Measurements from ENCODE around the gene GATA5.

The GATA5 gene

DNA sequence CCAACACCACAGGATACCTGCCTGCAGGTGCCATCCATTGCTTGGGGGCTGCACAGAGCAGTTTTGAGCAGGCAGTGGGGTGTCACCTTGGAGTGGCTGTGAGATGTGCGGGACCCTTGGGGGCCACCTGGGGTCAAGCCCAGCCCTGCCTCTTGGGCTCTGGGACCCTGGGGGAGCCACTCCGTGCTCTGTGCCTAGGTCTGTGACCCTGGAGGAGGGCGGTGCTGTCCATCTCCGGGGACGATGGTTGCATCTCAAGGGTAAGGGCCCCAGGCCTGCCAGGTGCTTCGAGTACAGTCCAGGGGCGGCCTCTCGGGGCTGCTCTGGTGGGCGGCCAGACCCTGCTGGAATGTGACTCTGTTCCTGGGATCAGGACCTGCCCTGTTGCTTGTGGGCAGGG, 8.7 kb upstream of the GATA5 start:
- Histone ChIP-seq H3K9ac (ENCODE audit: low read length) (no peak overlapping the region), H3K4me1 (ENCODE audit: control insufficient read depth, insufficient read depth, low read depth, low read length) (peaks cover 24% of the 10 kb centered on the region), H2BK15ac (ENCODE audit: low read depth, poor library complexity, severe bottlenecking) (no peak overlapping the region), H3K4me3 (ENCODE audit: insufficient read depth in 1 of 2, low read depth in 1 of 2, low read length in 2 of 2) (no peak overlapping the region), H3K23ac (ENCODE audit: low read length in 2 of 2) (no peak overlapping the region), H3K4ac (ENCODE audit: low read depth in 1 of 2, low read length in 2 of 2) (no peak overlapping the region), H3K18ac (ENCODE audit: low read depth in 1 of 2, low read length in 2 of 2) (no peak overlapping the region), H3K79me1 (replicated peaks; ENCODE audit: low read length, poor library complexity, severe bottlenecking) (no peaks in the 10 kb centered on the region), H2AK5ac (ENCODE audit: low read length, severe bottlenecking) (no peak overlapping the region), H3K14ac (ENCODE audit: low read length in 2 of 2) (no peak overlapping the region), H3K4me2 (ENCODE audit: low read length, poor library complexity, severe bottlenecking) (no peak overlapping the region), H2BK12ac (ENCODE audit: low read length in 2 of 2) (no peak overlapping the region), H4K91ac (ENCODE audit: low read length) (peak overlapping the region; percentile 16), H4K8ac (ENCODE audit: low read length) (no peak overlapping the region), H3K27me3 (ENCODE audit: control insufficient read depth in 1 of 2, insufficient read depth in 1 of 2, low read length in 2 of 2) (peaks cover 84 to 96% of the 10 kb centered on the region in 2 experiments), H2BK120ac (ENCODE audit: low read depth, low read length) (no peak overlapping the region), H2AFZ (ENCODE audit: low read depth, low read length) (no peak overlapping the region), H2BK5ac (ENCODE audit: low read depth, low read length, poor library complexity, severe bottlenecking) (no peak overlapping the region), H3K9me3 (ENCODE audit: control insufficient read depth, low read length) (no peaks in the 10 kb centered on the region), H3K27ac (ENCODE audit: low read length, poor library complexity, severe bottlenecking) (no peak overlapping the region), H3K36me3 (ENCODE audit: control insufficient read depth in 1 of 2, insufficient read depth in 2 of 2, low read depth in 1 of 2, low read length in 2 of 2) (no peaks in the 10 kb centered on the region)
- WGBS = 93% methylated on average over 9 of the region's 9 CpGs
- no peak for DNase-seq

DNA sequence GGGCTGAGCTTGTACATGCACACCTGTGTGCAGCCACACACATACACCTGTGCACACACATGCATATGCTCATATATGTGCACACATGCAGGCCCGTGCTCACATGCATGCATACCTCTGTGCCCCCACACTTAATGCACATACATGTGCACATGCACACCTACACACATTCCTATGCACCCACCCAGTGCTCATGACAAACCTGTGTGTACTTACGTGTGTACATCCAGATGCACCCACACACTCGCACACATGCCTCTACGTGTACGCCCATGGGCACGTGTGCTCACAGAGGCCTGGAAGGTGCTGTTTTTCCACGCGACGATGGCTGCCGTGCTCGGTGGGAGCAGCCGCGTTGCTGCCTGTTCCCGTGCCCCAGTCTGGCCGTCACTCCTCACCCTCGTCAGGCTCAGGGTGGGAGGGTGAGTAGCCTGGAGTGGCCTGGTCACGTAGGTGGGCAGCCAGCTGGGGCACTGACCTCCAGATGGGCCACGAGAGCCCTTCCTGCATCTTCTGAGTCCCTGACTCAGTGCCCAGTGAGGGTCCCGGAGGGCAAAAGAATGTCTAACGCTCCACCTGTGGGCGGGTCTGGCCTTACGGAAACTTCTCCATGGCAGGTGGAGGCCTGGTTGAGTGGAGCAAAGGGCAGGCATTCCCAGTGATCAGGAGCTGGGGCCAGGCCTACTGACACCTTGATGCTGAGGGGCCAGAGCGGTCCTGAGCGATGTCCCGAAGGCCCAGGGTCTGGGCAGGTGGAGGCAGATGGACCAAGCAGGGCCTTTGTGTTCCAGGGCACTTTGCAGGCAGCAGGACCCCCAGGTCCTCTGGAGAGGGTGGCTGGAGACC, 8.0 kb upstream of the GATA5 start:
- no peak overlapping the region for H2BK5ac ChIP-seq (ENCODE audit: low read depth, low read length, poor library complexity, severe bottlenecking)
- whole genome bisulfite sequencing = 91% methylated on average over 25 of the region's 25 CpGs
- H2AFZ ChIP-seq (ENCODE audit: low read depth, low read length) = no peak overlapping the region
- H3K23ac ChIP-seq (ENCODE audit: low read length in 2 of 2) = no peak overlapping the region
- no peaks in the 10 kb centered on the region for H3K36me3 ChIP-seq (ENCODE audit: control insufficient read depth in 1 of 2, insufficient read depth in 2 of 2, low read depth in 1 of 2, low read length in 2 of 2)
- no peak overlapping the region for H3K4me2 ChIP-seq (ENCODE audit: low read length, poor library complexity, severe bottlenecking)
- H4K8ac ChIP-seq (ENCODE audit: low read length) = no peak overlapping the region
- no peaks in the 10 kb centered on the region for H3K79me1 ChIP-seq (replicated peaks; ENCODE audit: low read length, poor library complexity, severe bottlenecking)
- H3K9ac ChIP-seq (ENCODE audit: low read length) = no peak overlapping the region
- H3K9me3 ChIP-seq (ENCODE audit: control insufficient read depth, low read length) = no peaks in the 10 kb centered on the region
- H2BK15ac ChIP-seq (ENCODE audit: low read depth, poor library complexity, severe bottlenecking) = no peak overlapping the region
- no peak overlapping the region for H3K14ac ChIP-seq (ENCODE audit: low read length in 2 of 2)
- H3K27me3 ChIP-seq (ENCODE audit: control insufficient read depth in 1 of 2, insufficient read depth in 1 of 2, low read length in 2 of 2) = peaks cover 90 to 96% of the 10 kb centered on the region in 2 experiments
- H3K18ac ChIP-seq (ENCODE audit: low read depth in 1 of 2, low read length in 2 of 2) = no peak overlapping the region
- H3K4me1 ChIP-seq (ENCODE audit: control insufficient read depth, insufficient read depth, low read depth, low read length) = peaks cover 18% of the 10 kb centered on the region
- no peak overlapping the region for H2BK120ac ChIP-seq (ENCODE audit: low read depth, low read length)
- H3K27ac ChIP-seq (ENCODE audit: low read length, poor library complexity, severe bottlenecking) = no peak overlapping the region
- no peak overlapping the region for H3K4me3 ChIP-seq (ENCODE audit: insufficient read depth in 1 of 2, low read depth in 1 of 2, low read length in 2 of 2)
- peak overlapping the region; percentile 16 for H4K91ac ChIP-seq (ENCODE audit: low read length)
- H2AK5ac ChIP-seq (ENCODE audit: low read length, severe bottlenecking) = no peak overlapping the region
- no peak overlapping the region for H3K4ac ChIP-seq (ENCODE audit: low read depth in 1 of 2, low read length in 2 of 2)
- no peak overlapping the region for H2BK12ac ChIP-seq (ENCODE audit: low read length in 2 of 2)
- no peak for DNase-seq

- Histone ChIP-seq H3K23ac (ENCODE audit: low read length in 2 of 2) (peak overlapping the region in 1 of 2 experiments; percentile 85), H3K4me3 (ENCODE audit: insufficient read depth in 1 of 2, low read depth in 1 of 2, low read length in 2 of 2) (no peak overlapping the region), H4K8ac (ENCODE audit: low read length) (no peak overlapping the region), H2AK5ac (ENCODE audit: low read length, severe bottlenecking) (no peak overlapping the region), H3K9ac (ENCODE audit: low read length) (no peak overlapping the region), H2AFZ (ENCODE audit: low read depth, low read length) (no peak overlapping the region), H3K4me2 (ENCODE audit: low read length, poor library complexity, severe bottlenecking) (no peak overlapping the region), H2BK5ac (ENCODE audit: low read depth, low read length, poor library complexity, severe bottlenecking) (no peak overlapping the region), H3K27me3 (ENCODE audit: control insufficient read depth in 1 of 2, insufficient read depth in 1 of 2, low read length in 2 of 2) (peaks cover 93 to 96% of the 10 kb centered on the region in 2 experiments), H3K18ac (ENCODE audit: low read depth in 1 of 2, low read length in 2 of 2) (no peak overlapping the region), H3K36me3 (ENCODE audit: control insufficient read depth in 1 of 2, insufficient read depth in 2 of 2, low read depth in 1 of 2, low read length in 2 of 2) (no peaks in the 10 kb centered on the region), H4K91ac (ENCODE audit: low read length) (no peak overlapping the region), H3K9me3 (ENCODE audit: control insufficient read depth, low read length) (no peaks in the 10 kb centered on the region), H3K4ac (ENCODE audit: low read depth in 1 of 2, low read length in 2 of 2) (no peak overlapping the region), H2BK12ac (ENCODE audit: low read length in 2 of 2) (no peak overlapping the region), H3K14ac (ENCODE audit: low read length in 2 of 2) (no peak overlapping the region), H2BK15ac (ENCODE audit: low read depth, poor library complexity, severe bottlenecking) (no peak overlapping the region), H3K27ac (ENCODE audit: low read length, poor library complexity, severe bottlenecking) (no peak overlapping the region), H3K4me1 (ENCODE audit: control insufficient read depth, insufficient read depth, low read depth, low read length) (peaks cover 17% of the 10 kb centered on the region), H3K79me1 (replicated peaks; ENCODE audit: low read length, poor library complexity, severe bottlenecking) (no peaks in the 10 kb centered on the region), H2BK120ac (ENCODE audit: low read depth, low read length) (no peak overlapping the region)
- WGBS = 40% methylated on average over 6 of the region's 8 CpGs
- no peak for DNase-seq
These were observed 7.2 kb upstream of the GATA5 start for GRCh38 chr20:62482974-62483373.

DNA sequence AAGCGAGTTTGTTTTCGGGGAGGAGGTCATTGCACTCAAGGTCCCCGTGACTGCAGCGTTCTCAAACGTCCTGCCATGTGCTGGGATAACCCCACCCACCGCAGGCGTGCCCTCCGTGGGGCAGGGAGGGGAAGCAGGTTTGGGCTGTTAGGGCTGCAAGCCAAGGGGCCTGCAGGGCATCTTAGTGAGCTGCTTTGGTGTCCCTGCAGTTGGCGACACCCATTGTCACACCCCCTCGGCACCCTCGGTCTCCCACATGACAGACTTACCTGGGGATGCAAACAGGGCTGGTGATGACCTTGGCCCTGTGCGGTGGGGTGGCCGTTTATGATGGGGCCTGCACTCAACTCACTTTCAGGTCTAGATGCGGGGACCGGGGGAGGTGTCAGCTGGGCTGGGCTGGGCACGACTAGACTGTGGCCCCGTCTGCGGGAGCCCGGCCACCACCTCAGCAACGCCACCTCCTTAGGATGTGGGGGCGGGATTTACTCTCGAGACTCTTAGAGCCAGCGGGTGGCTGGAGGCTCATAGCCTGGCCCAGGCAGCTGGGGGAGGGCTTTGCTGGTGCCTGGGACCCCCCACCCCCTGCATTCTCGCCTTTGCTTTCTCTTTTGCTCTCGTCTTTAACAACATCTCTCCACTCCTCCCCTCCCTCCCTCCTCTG, 6.5 kb upstream of the GATA5 start:
- H2AFZ ChIP-seq (ENCODE audit: low read depth, low read length) = no peak overlapping the region
- 34% methylated on average over 25 of the region's 25 CpGs for WGBS
- H3K18ac ChIP-seq (ENCODE audit: low read depth in 1 of 2, low read length in 2 of 2) = no peak overlapping the region
- H3K79me1 ChIP-seq (replicated peaks; ENCODE audit: low read length, poor library complexity, severe bottlenecking) = no peaks in the 10 kb centered on the region
- no peak overlapping the region for H3K14ac ChIP-seq (ENCODE audit: low read length in 2 of 2)
- no peak overlapping the region for H2BK12ac ChIP-seq (ENCODE audit: low read length in 2 of 2)
- H3K27me3 ChIP-seq (ENCODE audit: control insufficient read depth in 1 of 2, insufficient read depth in 1 of 2, low read length in 2 of 2) = peaks cover 93 to 96% of the 10 kb centered on the region in 2 experiments
- H4K91ac ChIP-seq (ENCODE audit: low read length) = no peak overlapping the region
- no peak overlapping the region for H3K4me3 ChIP-seq (ENCODE audit: insufficient read depth in 1 of 2, low read depth in 1 of 2, low read length in 2 of 2)
- H2BK120ac ChIP-seq (ENCODE audit: low read depth, low read length) = no peak overlapping the region
- H3K36me3 ChIP-seq (ENCODE audit: control insufficient read depth in 1 of 2, insufficient read depth in 2 of 2, low read depth in 1 of 2, low read length in 2 of 2) = no peaks in the 10 kb centered on the region
- no peak overlapping the region for H3K4me2 ChIP-seq (ENCODE audit: low read length, poor library complexity, severe bottlenecking)
- no peak overlapping the region for H4K8ac ChIP-seq (ENCODE audit: low read length)
- H3K4ac ChIP-seq (ENCODE audit: low read depth in 1 of 2, low read length in 2 of 2) = no peak overlapping the region
- H3K9me3 ChIP-seq (ENCODE audit: control insufficient read depth, low read length) = no peaks in the 10 kb centered on the region
- no peak overlapping the region for H3K27ac ChIP-seq (ENCODE audit: low read length, poor library complexity, severe bottlenecking)
- no peak overlapping the region for H3K23ac ChIP-seq (ENCODE audit: low read length in 2 of 2)
- no peak for DNase-seq
- no peak overlapping the region for H2AK5ac ChIP-seq (ENCODE audit: low read length, severe bottlenecking)
- H2BK15ac ChIP-seq (ENCODE audit: low read depth, poor library complexity, severe bottlenecking) = no peak overlapping the region
- H2BK5ac ChIP-seq (ENCODE audit: low read depth, low read length, poor library complexity, severe bottlenecking) = no peak overlapping the region
- H3K9ac ChIP-seq (ENCODE audit: low read length) = no peak overlapping the region
- peaks cover 17% of the 10 kb centered on the region for H3K4me1 ChIP-seq (ENCODE audit: control insufficient read depth, insufficient read depth, low read depth, low read length)
